ENCODE data around the gene ZNF507.
"Not testable (repeated sequence)": the region's sequence is repeated elsewhere in the genome, so short reads cannot be mapped to it uniquely, and the experiment has no call there.

Gene ZNF507

GRCh38 chr19:32416749-32417456 is 71.5 kb downstream of the ZNF507 start:
- DNase-seq = no peak

- no peak for DNase-seq
These were observed 72.7 kb downstream of the ZNF507 start for GRCh38 chr19:32418155-32418554.

- no peak for DNase-seq
These were observed 76.4 kb downstream of the ZNF507 start for GRCh38 chr19:32421589-32422361.

- no peak for DNase-seq
These were observed 77.0 kb downstream of the ZNF507 start for GRCh38 chr19:32422435-32422834.

GRCh38 chr19:32423944-32424343 is 78.5 kb downstream of the ZNF507 start:
- DNase-seq = not testable (repeated sequence)

GRCh38 chr19:32427536-32427935 is 82.1 kb downstream of the ZNF507 start:
- no peak for DNase-seq

- DNase-seq = no peak
These were observed 91.3 kb downstream of the ZNF507 start for GRCh38 chr19:32436692-32437091.

- DNase-seq = no peak
These were observed 91.7 kb downstream of the ZNF507 start for GRCh38 chr19:32437096-32437495.

Data from stimulated activated CD4-positive, alpha-beta T cell treated with anti-CD3 and anti-CD28 coated beads, Interleukin-12 subunit alpha, Interleukin-12 subunit beta, amount 100 ng/mL, for 4 hours (primary cell).